H1 (cell line): ENCODE data around the gene CSF1. TPM values are rescaled to one million over a fixed set of nuclear protein-coding genes. Genes with fewer than 3 reads are reported as not detected.

Experiments
- CTCF ChIA-PET: fragments of 300-600 bp; sonication (Branson Sonifier 250); formaldehyde crosslinking; loops from one replicate; lab custom pipeline; 2021; ENCODE audit not compliant: partially characterized antibody; lab: Charles Lee
- POLR2A ChIA-PET: fragments of 300-600 bp; sonication (Branson Sonifier 250); formaldehyde crosslinking; loops from one replicate; lab custom pipeline; 2021; ENCODE audit warnings: inconsistent platforms; ENCODE audit not compliant: partially characterized antibody; lab: Charles Lee
- DNase-seq, 2 experiments: peaks; one replicate each; pipeline versions ENCODE4 v3.0.0 to v3.0.0-alpha.2; 2010 to 2022; ENCODE audit warnings: low spot score in 2 of 2, low read depth in 1 of 2, mixed read lengths in 1 of 2
- FAIRE-seq: peaks from 2 replicates; lab custom pipeline; 2011; peaks lifted over from hg19 to GRCh38; lab: Jason Lieb, UNC
- H2AFZ ChIP-seq: 2 replicates; pipeline ENCODE4 v1.8.1; 2012; ENCODE audit warnings: low read length, inconsistent platforms
- H2AK5ac ChIP-seq: 2 replicates; pipeline ENCODE4 v1.6.1; 2013; ENCODE audit warnings: low read depth, low read length
- H2BK120ac ChIP-seq: replicated peaks from 2 replicates; pipeline ENCODE3; 2013; ENCODE audit warnings: low read depth, low read length, inconsistent platforms
- H2BK12ac ChIP-seq: 2 replicates; pipeline ENCODE4 v1.6.1; 2013; ENCODE audit warnings: low read depth, low read length
- H2BK15ac ChIP-seq: 2 replicates; pipeline ENCODE4 v1.6.1; 2013; ENCODE audit warnings: low read length
- H2BK20ac ChIP-seq: 2 replicates; pipeline ENCODE4 v1.6.1; 2013; ENCODE audit warnings: low read length
- H2BK5ac ChIP-seq: 2 replicates; pipeline ENCODE4 v1.6.1; 2013; ENCODE audit warnings: low read depth, low read length
- H3K14ac ChIP-seq: 2 replicates; pipeline ENCODE4 v1.6.1; 2013; ENCODE audit warnings: inconsistent platforms; ENCODE audit not compliant: insufficient read length
- H3K18ac ChIP-seq: 2 replicates; pipeline ENCODE4 v1.6.1; 2013; ENCODE audit warnings: low read length; ENCODE audit errors: extremely low read depth
- H3K23ac ChIP-seq: 2 replicates; pipeline ENCODE4 v1.6.1; 2013; ENCODE audit warnings: inconsistent platforms; ENCODE audit not compliant: insufficient read length
- H3K23me2 ChIP-seq: 2 replicates; pipeline ENCODE4 v1.6.1; 2013; ENCODE audit warnings: low read depth, low read length
- H3K27ac ChIP-seq: 2 replicates; pipeline ENCODE4 v1.6.1; 2011; ENCODE audit warnings: low read depth, low read length, inconsistent platforms
- H3K27me3 ChIP-seq, 4 experiments: replicated peaks in 1 of 4; 1 replicate in 1 of 4; 2 replicates in 3 of 4; pipeline versions ENCODE4 v1.6.1 to v1.8.1; 2011 to 2013; ENCODE audit warnings: low read length in 3 of 4, mild to moderate bottlenecking in 3 of 4, inconsistent platforms in 2 of 4, mixed read lengths in 2 of 4, moderate library complexity in 1 of 4; ENCODE audit not compliant: control insufficient read depth in 3 of 4, insufficient read depth in 3 of 4; ENCODE audit errors: extremely low read depth in 1 of 4
- H3K36me3 ChIP-seq, 4 experiments: 2 replicates each; pipeline versions ENCODE4 v1.6.1 to v1.8.1; 2011 to 2013; ENCODE audit warnings: mild to moderate bottlenecking in 4 of 4, low read length in 3 of 4, moderate library complexity in 2 of 4, control low read depth in 1 of 4, inconsistent platforms in 1 of 4; ENCODE audit not compliant: insufficient read depth in 4 of 4, control insufficient read depth in 2 of 4
- H3K4ac ChIP-seq: replicated peaks from 2 replicates; pipeline ENCODE3; 2013; ENCODE audit warnings: low read length, low read depth, mixed read lengths, inconsistent platforms; ENCODE audit not compliant: insufficient read length
- H3K4me1 ChIP-seq, 4 experiments: replicated peaks in 1 of 4; 1 replicate in 1 of 4; 2 replicates in 3 of 4; pipeline versions ENCODE4 v1.6.1 to v1.8.1; 2011 to 2013; ENCODE audit warnings: low read length in 3 of 4, inconsistent platforms in 2 of 4, mixed read lengths in 1 of 4; ENCODE audit not compliant: insufficient read depth in 4 of 4, control insufficient read depth in 3 of 4
- H3K4me2 ChIP-seq, 2 experiments: 2 replicates each; pipeline versions ENCODE4 v1.6.1 to v1.8.1; 2011 to 2013; ENCODE audit warnings: low read depth in 2 of 2, low read length in 2 of 2, control low read depth in 1 of 2, inconsistent platforms in 1 of 2, mild to moderate bottlenecking in 1 of 2; ENCODE audit not compliant: insufficient read depth in 1 of 2
- H3K4me3 ChIP-seq, 4 experiments: fragments of 200-600, 300-600 bp in 1 of 4; sonication (generic), shearing (Covaris generic), sonication (Bioruptor Twin) in 1 of 4; 2 replicates each; pipeline versions ENCODE4 v1.5.1 to v1.8.1; 2011 to 2016; ENCODE audit warnings: low read length in 4 of 4, low read depth in 3 of 4, control low read depth in 2 of 4, inconsistent platforms in 2 of 4, mild to moderate bottlenecking in 2 of 4, mixed read lengths in 1 of 4, moderate library complexity in 1 of 4; ENCODE audit not compliant: insufficient read depth in 2 of 4; ENCODE audit errors: extremely low read depth in 1 of 4
- H3K56ac ChIP-seq: replicated peaks from 2 replicates; pipeline ENCODE3; 2013; ENCODE audit warnings: low read depth, mild to moderate bottlenecking, mixed read lengths, low read length, inconsistent platforms; ENCODE audit not compliant: insufficient read length
- H3K79me1 ChIP-seq: 2 replicates; pipeline ENCODE4 v1.6.1; 2013; ENCODE audit warnings: low read depth, low read length, control low read depth
- H3K79me2 ChIP-seq, 2 experiments: 2 replicates each; pipeline versions ENCODE4 v1.6.1 to v1.8.1; 2012 to 2013; ENCODE audit warnings: low read length in 2 of 2, mild to moderate bottlenecking in 2 of 2, inconsistent platforms in 1 of 2; ENCODE audit not compliant: insufficient read depth in 2 of 2, control insufficient read depth in 1 of 2
- H3K9ac ChIP-seq, 4 experiments: replicated peaks in 1 of 4; 1 replicate in 1 of 4; 2 replicates in 3 of 4; pipeline versions ENCODE4 v1.6.1 to v1.8.1; 2011 to 2013; ENCODE audit warnings: low read depth in 3 of 4, low read length in 3 of 4, control low read depth in 2 of 4, mild to moderate bottlenecking in 2 of 4, moderate library complexity in 2 of 4, inconsistent platforms in 1 of 4; ENCODE audit errors: extremely low read depth in 1 of 4
- H3K9me3 ChIP-seq, 2 experiments: 2 replicates each; pipeline versions ENCODE4 v1.6.1 to v1.8.1; 2012 to 2013; ENCODE audit warnings: mild to moderate bottlenecking in 2 of 2, moderate library complexity in 2 of 2, control low read depth in 1 of 2, inconsistent platforms in 1 of 2, low read depth in 1 of 2, low read length in 1 of 2, mixed read lengths in 1 of 2; ENCODE audit not compliant: insufficient read depth in 2 of 2
- H4K20me1 ChIP-seq, 2 experiments: replicated peaks in 1 of 2; 2 replicates each; pipeline versions ENCODE3 to v1.8.1; 2011 to 2013; ENCODE audit warnings: inconsistent platforms in 2 of 2, low read length in 2 of 2, mild to moderate bottlenecking in 1 of 2; ENCODE audit not compliant: insufficient read depth in 2 of 2, control insufficient read depth in 1 of 2
- H4K5ac ChIP-seq: 2 replicates; pipeline ENCODE4 v1.6.1; 2013; ENCODE audit warnings: low read length, low read depth, mixed read lengths, inconsistent platforms; ENCODE audit not compliant: insufficient read length
- H4K8ac ChIP-seq: 2 replicates; pipeline ENCODE4 v1.8.0; 2013; ENCODE audit warnings: mild to moderate bottlenecking, moderate library complexity, low read length, inconsistent platforms; ENCODE audit not compliant: insufficient read depth; ENCODE audit errors: extremely low read depth
- H4K91ac ChIP-seq: replicated peaks from 2 replicates; pipeline ENCODE3; 2013; ENCODE audit warnings: low read length, mixed read lengths, inconsistent platforms; ENCODE audit not compliant: insufficient read length
- CHD2 ChIP-seq: IDR thresholded peaks from 2 replicates; pipeline ENCODE4 v1.6.1; 2012; ENCODE audit warnings: low read length, improper control_type of control experiment
- EGR1 ChIP-seq: IDR thresholded peaks from 2 replicates; pipeline ENCODE4 v1.6.1; 2011; ENCODE audit warnings: low read depth, low read length, borderline replicate concordance
- KDM1A ChIP-seq: fragments of 200-600, 300-600 bp; sonication (generic); IDR thresholded peaks from 2 replicates; pipeline ENCODE4 v1.7.1; 2016; ENCODE audit warnings: mild to moderate bottlenecking, low read length, borderline replicate concordance
- RBBP5 ChIP-seq: IDR thresholded peaks from 2 replicates; pipeline ENCODE4 v1.7.1; 2012; ENCODE audit warnings: low read depth, mild to moderate bottlenecking, inconsistent platforms, low read length, moderate library complexity, borderline replicate concordance
- RXRA ChIP-seq: IDR thresholded peaks from 2 replicates; pipeline ENCODE4 v1.6.1; 2011; ENCODE audit warnings: low read depth, mild to moderate bottlenecking, low read length, moderate library complexity; ENCODE audit not compliant: insufficient read depth
- SIX5 ChIP-seq: IDR thresholded peaks from 2 replicates; pipeline ENCODE4 v1.6.1; 2011; ENCODE audit warnings: mild to moderate bottlenecking, low read depth, low read length
- TCF12 ChIP-seq: IDR thresholded peaks from 2 replicates; pipeline ENCODE4 v1.6.1; 2011; ENCODE audit warnings: low read depth, mild to moderate bottlenecking, low read length
- TEAD4 ChIP-seq: IDR thresholded peaks from 2 replicates; pipeline ENCODE4 v1.6.1; 2012; ENCODE audit warnings: low read depth, low read length, inconsistent platforms, mixed read lengths
- WGBS, 2 experiments: shearing (Covaris generic) in 1 of 2; methylation state at CpG; one replicate each; pipeline versions ENCODE4 v1.1.6 to v1.1.7; 2013 to 2015; ENCODE audit warnings: low lambda C conversion rate in 2 of 2, mixed read lengths in 2 of 2, inconsistent platforms in 1 of 2, low coverage in 1 of 2, missing lambda C conversion rate in 1 of 2; ENCODE audit not compliant: insufficient replicate concordance in 2 of 2, insufficient coverage in 1 of 2, insufficient read length in 1 of 2; ENCODE audit errors: extremely low coverage in 1 of 2, missing lambda C conversion rate in 1 of 2; 5-methylcytosine and 5-hydroxymethylcytosine counted together
- polyA plus RNA-seq, 7 experiments: library from polyadenylated mRNA; depleted of rRNA in 3 of 7; stranded (reverse) in 5 of 7; unstranded in 2 of 7; fragments of >200 nt in 5 of 7; fragments of 200-250 nt in 2 of 7; gene quantifications; 1 replicate in 5 of 7; 2 replicates in 1 of 7; 4 replicates in 1 of 7; pipeline versions ENCODE4 v1.2.1 to v1.2.3, GENCODE V29; 2011 to 2013; ENCODE audit warnings: missing spikeins in 2 of 7, mixed read lengths in 2 of 7
- total RNA-seq: library from RNA; stranded (reverse); fragmentation: NEBNext Ultra II Directional; extraction: Animal tissue kit (Norgen Biotek cat#: 25700); gene quantifications from 2 replicates; pipeline ENCODE4 v1.2.1, GENCODE V29; 2021
- TF ChIP-seq, protein P1 (sequence below), 3 experiments: IDR thresholded peaks; 1 replicate in 2 of 3; 2 replicates in 1 of 3; pipeline versions ENCODE4 v1.5.1 to v1.6.1; 2011; ENCODE audit warnings: low read length in 3 of 3, mild to moderate bottlenecking in 3 of 3, inconsistent platforms in 2 of 3, low read depth in 1 of 3, moderate library complexity in 1 of 3; ENCODE audit not compliant: insufficient read depth in 1 of 3; ENCODE audit errors: control extremely low read depth in 1 of 3
- TF ChIP-seq, protein P2 (sequence below): IDR thresholded peaks from 2 replicates; pipeline ENCODE4 v1.6.1; 2011; ENCODE audit warnings: low read length, improper control_type of control experiment

The CSF1 gene
- total and polyA plus RNA-seq, 2 of the 8 experiments (the other 6 are each of a cell fraction or from before 2014, with no cell fraction given): 3.3 to 5.4 TPM

DNA sequence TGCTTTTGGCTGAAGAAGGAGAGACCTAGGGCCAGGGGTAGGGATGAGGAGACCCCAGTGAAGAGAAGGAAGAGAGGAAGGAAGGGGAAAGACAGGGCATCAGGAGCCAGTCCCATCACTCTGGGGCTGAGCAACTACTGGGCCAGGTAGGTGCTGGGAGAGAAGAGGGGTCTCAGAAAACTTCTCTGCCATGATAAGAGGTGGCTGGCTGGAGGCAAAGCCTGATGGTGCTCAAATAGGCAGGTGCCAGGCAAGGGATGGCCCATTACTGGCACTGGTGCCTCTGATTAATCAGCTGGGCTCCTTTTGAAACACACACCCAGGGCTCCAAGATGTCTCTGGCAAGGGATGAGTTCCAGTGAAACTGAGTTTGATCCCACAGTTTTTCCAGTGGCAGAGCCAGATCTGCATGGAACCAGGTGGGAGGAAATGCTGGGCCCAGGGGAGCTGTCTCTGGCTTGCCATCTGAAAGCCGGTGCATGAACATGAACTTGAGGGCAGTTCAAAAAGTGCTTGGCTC is 2.8 kb downstream of the CSF1 start:
- Histone ChIP-seq H3K4ac (no peak overlapping the region), H2BK20ac (no peak overlapping the region), H4K5ac (no peak overlapping the region), H4K20me1 (peaks cover 0 to 4% of the 10 kb centered on the region in 2 experiments), H2BK120ac (no peak overlapping the region), H3K4me1 (peaks cover 2 to 23% (median 12%) of the 10 kb centered on the region in 4 experiments), H3K4me2 (no peak overlapping the region), H3K14ac (no peak overlapping the region), H3K27ac (no peak overlapping the region), H4K8ac (no peak overlapping the region), H4K91ac (no peak overlapping the region), H3K4me3 (no peak overlapping the region), H2BK15ac (no peak overlapping the region), H3K27me3 (peaks cover 7 to 37% (median 29%) of the 10 kb centered on the region in 4 experiments), H3K56ac (no peak overlapping the region), H3K23ac (no peak overlapping the region), H3K36me3 (peaks cover 0 to 2% (median 0%) of the 10 kb centered on the region in 4 experiments; a peak in 2 of 8 replicates), H3K9ac (no peak overlapping the region), H2AFZ (no peak overlapping the region), H3K9me3 (no peaks in the 10 kb centered on the region), H3K79me1 (no peaks in the 10 kb centered on the region), H3K23me2 (peaks cover 12% of the 10 kb centered on the region; the same call in 1 of the 2 replicates), H3K79me2 (no peaks in the 10 kb centered on the region), H2BK5ac (no peak overlapping the region), H3K18ac (no peak overlapping the region), H2AK5ac (no peak overlapping the region), H2BK12ac (no peak overlapping the region)
- 71% methylated on average over 1 of the region's 1 CpG; no CpG with 5 or more reads in 1 of the 2 experiments for WGBS, 2 experiments
- ChIA-PET POLR2A (interaction anchor here (1.1 kb wide), 2 partner anchors 36 to 121 kb away, joined by 3 read pairs; no protein-coding TSS in a partner anchor), CTCF (interaction anchor here (1.0 to 20.1 kb wide), 5 partner anchors 14 to 137 kb away, joined by 3 to 333 read pairs (median 5); partner anchors contain the start of gene AHCYL1)
- FAIRE-seq (no peak), DNase-seq (no peak)
- TF ChIP-seq, protein P1, sequence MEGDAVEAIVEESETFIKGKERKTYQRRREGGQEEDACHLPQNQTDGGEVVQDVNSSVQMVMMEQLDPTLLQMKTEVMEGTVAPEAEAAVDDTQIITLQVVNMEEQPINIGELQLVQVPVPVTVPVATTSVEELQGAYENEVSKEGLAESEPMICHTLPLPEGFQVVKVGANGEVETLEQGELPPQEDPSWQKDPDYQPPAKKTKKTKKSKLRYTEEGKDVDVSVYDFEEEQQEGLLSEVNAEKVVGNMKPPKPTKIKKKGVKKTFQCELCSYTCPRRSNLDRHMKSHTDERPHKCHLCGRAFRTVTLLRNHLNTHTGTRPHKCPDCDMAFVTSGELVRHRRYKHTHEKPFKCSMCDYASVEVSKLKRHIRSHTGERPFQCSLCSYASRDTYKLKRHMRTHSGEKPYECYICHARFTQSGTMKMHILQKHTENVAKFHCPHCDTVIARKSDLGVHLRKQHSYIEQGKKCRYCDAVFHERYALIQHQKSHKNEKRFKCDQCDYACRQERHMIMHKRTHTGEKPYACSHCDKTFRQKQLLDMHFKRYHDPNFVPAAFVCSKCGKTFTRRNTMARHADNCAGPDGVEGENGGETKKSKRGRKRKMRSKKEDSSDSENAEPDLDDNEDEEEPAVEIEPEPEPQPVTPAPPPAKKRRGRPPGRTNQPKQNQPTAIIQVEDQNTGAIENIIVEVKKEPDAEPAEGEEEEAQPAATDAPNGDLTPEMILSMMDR (IDR thresholded peaks at IDR 0.05; ENCODE audit: control extremely low read depth in 1 of 3, insufficient read depth in 1 of 3, low read depth in 1 of 3, low read length in 3 of 3): no peak
- TF ChIP-seq TCF12: no peak
- TF ChIP-seq TEAD4: no peak
- no peak for TF ChIP-seq KDM1A
- no peak for TF ChIP-seq EGR1
- TF ChIP-seq, protein P2, sequence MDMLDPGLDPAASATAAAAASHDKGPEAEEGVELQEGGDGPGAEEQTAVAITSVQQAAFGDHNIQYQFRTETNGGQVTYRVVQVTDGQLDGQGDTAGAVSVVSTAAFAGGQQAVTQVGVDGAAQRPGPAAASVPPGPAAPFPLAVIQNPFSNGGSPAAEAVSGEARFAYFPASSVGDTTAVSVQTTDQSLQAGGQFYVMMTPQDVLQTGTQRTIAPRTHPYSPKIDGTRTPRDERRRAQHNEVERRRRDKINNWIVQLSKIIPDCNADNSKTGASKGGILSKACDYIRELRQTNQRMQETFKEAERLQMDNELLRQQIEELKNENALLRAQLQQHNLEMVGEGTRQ: no peak
- TF ChIP-seq RXRA: no peak
- TF ChIP-seq CHD2: no peak
- no peak for TF ChIP-seq RBBP5
- no peak for TF ChIP-seq SIX5
